ENCODE data around the gene UTP3.
"Not testable (repeated sequence)": the region's sequence is repeated elsewhere in the genome, so short reads cannot be mapped to it uniquely, and the experiment has no call there.

Gene UTP3

DNA sequence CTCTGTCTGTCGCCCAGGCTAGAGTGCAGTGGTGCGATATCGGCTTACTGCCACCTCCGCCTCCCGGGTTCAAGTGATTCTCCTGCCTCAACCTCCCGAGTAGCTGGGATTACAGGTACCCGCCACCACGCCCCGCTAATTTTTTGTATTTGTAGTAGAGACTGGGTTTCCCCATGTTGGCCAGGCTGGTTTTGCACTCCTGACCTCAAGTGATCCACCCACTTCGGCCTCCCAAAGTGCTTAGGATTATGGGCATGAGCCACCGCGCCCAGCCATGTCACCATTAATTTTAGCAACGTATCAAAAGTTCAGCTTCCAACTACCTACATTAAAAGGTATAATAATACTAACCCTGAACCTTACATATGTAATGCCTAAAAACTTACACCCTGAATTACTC, 940 bp upstream of the UTP3 start:
- DNase-seq, result no peak

DNA sequence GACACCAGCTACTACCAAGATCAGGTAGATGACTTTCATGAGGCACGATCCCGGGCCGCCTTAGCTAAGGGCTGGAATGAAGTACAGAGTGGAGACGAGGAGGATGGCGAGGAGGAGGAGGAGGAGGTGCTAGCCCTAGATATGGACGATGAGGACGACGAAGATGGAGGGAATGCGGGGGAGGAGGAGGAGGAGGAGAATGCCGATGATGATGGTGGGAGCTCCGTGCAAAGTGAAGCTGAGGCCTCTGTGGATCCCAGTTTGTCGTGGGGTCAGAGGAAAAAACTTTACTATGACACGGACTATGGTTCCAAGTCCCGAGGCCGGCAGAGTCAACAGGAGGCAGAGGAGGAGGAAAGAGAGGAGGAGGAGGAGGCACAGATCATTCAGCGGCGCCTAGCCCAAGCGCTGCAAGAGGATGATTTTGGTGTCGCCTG, 481 bp downstream of the UTP3 start:
- DNase-seq, result no peak

DNA sequence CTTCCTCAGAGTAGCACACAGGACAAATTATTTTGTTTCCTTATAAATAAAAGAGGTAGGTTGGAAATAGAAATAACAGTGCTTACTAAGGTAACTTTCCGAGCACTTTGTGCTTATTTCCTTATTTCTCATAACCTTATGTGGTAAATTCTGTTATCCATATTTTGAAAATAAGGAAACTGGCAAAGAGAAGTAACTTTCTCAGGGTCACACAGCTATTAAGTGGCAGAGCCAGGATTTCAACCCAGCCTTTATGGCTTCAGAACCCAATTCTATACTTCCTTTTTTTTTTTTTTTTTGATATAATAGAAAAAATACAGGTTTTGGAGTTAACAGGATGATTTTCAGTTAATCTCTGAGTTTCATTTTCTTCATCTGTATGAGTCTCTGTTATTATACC, 3.3 kb downstream of the UTP3 start:
- peak; percentile 81 for DNase-seq

DNA sequence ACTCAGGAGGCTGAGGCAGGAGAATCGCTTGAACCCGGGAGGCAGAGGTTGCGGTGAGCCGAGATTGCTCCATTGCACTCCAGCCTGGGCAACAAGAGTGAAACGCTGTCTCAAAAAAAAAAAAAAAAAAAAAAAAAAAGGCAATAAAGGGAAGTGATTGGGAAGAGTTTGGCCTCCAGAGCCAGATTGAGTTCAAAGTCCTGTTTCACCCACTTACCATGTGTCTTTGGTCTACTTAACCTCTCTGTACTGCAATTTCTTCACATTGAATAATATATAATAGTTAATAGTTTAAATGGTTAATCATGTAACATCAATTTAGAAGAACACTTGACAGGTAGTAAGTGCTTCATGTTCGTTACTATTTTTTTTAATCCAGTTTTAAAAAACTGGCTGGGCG, 6.3 kb downstream of the UTP3 start:
- not testable (repeated sequence) for DNase-seq

DNA sequence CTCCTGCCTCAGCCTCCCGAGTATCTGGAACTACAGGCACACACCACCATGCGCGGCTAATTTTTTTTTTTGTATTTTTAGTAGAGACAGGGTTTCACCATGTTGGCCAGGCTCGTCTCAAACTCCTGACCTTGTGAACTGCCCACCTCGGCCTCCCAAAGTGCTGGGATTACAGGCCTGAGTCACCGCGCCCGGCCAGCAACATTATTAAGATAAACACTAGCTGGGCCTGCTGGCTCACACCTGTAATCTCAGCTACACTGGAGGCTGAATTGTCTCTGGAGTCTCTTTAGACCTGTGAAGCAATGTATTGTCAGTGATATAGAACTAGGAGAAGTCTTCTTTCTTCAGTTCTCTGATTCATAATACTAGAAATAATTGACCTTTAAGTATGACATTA, 10.1 kb downstream of the UTP3 start:
- not testable (repeated sequence) for DNase-seq

DNA sequence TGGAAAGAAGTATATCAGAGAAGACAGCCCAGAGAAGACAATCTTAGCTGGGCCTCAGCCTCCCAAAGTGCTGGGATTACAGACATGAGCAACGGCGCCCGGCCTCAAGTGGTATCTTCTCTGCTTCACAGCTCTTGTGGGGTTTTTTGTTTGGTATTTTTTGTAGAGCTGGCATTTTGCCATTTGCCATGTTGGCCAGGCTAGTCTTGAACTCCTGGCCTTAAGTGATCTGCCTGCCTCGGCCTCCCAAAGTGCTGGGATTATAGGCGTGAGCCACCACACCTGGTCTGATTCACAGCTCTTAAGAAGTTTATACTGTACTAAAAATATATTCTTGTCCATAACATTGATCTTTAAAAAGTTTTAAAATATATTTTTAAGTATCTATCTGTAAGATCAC, 12.4 kb downstream of the UTP3 start:
- DNase-seq, result no peak

DNA sequence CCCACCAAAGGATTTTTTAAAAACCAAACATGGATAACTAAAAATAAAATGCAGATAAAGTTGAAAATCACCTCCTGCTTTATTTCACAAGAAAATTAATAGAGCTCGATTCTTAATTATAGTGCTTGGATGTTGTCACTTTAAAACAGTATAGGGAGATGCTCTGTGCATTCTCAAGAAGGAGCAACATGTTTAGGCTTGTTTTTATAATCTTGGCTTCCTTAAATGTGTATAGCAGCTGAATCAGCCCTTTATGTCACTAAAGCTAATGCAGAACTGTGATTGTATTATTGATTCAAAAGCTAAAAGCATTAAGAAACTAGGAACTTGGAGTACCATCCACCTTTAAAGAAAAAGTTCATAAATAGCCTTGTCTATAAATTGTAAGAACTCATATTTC, 12.9 kb downstream of the UTP3 start:
- no peak for DNase-seq

DNA sequence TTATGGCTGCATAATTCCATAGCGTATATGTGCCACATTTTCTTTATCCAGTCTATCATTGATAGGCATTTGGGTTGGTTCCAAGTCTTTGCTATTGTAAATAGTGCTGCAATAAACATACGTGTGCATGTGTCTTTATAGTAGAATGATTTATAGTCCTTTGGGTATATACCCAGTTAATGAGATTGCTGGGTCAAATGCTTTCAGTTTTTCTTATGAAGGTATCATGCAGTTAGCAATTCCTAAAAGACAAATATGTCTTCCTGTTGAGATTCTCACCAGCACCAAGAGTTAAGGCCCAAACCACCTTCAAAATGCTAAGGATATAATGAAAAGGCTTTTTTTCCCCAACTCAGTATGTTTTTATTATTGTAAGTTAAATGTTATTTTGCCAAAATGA, 14.3 kb downstream of the UTP3 start:
- DNase-seq, result not testable (repeated sequence)

DNA sequence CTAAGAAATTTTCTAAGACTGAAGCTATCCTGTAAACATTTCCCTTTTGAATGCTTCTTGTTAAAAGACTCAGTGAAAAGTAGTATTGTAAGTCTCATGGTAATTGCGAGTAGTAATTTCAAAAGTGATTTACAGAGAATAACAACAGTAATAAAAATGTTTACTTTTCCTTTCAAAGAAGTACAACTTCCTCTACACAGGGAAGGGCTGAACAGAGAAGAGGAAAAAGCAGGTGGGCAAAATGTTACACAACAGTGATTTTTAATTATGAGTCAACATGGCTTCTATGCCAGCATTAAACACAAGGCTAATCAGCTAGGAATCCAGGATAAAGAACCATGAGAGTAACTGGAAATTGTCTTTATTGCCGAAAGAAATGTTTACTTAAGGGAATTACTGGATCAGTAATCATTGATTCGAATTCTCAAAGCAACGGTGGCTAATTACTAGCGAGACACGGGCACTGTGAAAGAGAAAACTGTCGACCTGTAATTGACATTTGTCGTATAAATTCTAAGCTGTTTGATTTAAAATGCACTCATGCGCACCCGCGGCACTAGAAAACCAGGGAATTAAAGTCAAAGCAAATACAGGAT, 15.4 kb downstream of the UTP3 start:
- peak; percentile 26 for DNase-seq

DNA sequence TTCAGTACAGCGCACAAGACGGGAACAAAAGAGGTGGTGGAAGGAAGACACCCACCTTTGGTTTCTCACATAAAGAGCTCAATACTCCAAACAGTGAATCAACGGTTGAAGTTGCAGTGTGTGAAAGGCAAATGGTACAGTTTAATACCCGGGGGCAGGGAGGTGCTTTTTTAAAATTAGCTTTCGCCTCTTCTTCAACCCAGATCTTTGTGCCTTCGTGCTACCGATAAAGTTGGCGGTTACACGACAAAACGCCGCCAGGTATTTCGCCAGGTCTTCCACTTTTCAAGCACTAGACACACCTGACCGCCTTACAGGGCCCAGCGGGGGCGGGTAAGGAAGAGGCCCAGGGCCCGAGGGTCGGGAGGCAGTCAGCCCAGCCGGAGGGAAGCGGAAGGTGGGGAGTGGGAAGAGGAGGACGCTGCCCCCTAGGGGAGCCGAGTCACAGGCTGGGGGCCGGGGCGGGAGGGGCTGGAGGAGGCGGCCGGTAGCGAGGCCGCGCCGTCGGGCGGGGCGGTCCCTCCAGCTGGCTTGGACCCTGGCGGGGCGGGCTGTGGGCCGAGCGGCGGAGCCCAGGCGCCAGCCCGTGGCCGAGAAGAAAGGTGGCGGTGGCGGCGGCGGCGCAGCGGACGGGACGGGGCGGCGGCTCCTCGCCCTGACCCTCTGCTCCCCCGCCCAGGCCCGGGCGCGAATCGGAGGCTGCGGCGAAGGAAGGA, 16.0 kb downstream of the UTP3 start:
- DNase-seq, result peak; percentile 73

DNA sequence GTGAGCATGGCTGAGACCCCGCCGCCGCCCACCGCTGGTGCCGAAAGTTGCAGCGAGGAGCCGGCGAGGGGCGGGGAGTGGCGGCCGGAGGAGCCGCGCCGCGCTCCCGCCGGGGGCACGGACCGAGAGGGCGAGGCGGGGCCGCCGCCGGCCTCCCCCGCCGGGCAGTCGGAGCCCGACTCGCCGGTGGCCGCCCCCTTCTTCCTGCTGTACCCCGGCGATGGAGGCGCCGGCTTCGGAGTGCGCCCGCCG, 16.5 kb downstream of the UTP3 start:
- DNase-seq, result no peak

DNA sequence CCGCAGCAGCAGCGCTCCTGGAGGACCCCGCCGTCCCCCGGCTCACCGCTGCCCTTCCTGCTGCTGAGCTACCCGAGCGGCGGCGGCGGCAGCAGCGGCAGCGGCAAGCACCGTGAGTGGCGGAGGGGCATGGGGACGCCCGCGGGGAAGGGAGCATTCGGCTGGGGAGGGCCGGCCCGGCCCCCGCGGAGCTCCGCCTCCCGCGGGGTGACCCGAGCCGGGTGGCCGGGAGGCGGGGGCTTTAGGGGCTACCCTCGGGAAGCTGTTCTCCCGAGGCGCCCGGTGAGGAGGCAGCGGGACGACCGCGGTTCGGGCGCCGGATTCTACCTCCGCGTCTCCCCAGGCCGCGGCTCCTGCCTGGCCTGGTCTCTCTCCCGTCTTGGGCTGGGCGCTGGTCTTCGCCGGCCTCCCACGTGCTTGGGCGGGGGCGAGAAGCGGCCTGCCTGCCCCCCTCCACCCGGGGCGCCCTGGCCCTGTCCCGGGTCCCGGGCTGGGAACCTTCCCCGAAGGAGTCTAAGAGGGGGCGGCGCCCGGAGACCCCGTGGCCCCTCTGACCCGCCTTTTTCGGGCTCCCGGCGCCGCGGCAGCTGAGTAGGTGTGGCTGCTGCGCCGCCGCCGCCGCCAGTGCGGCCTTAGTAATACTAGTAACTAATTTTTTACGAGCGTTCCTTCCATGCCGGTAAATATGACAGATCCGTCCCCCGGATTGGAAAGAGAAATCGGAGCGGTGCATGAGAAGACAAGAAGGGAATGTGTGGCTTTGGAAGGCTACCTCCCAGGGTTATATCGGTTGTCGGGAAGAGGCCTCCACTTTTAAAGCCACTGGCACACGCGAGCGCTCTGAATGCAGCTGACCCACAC, 17.1 kb downstream of the UTP3 start:
- DNase-seq, result peak; percentile 84

DNA sequence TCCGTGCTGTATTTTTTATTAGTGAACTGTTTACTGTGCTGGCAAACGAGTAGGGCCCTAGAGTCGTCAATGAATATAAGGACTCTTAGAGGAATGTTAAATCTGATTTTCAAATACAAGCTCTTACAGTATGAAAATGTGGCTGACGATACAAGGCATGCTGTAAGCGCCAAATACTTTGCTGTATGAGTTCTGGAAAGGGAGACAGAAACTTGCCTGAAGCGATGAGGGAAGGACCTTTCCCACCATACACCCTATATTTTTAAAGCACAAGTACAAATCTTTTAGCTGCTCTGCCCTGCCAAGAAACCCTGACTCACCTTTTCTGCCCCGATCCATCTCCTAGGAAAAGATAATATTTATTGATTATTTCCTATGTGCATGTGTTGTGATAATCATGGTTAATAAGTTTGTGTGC, 17.7 kb downstream of the UTP3 start:
- no peak for DNase-seq

DNA sequence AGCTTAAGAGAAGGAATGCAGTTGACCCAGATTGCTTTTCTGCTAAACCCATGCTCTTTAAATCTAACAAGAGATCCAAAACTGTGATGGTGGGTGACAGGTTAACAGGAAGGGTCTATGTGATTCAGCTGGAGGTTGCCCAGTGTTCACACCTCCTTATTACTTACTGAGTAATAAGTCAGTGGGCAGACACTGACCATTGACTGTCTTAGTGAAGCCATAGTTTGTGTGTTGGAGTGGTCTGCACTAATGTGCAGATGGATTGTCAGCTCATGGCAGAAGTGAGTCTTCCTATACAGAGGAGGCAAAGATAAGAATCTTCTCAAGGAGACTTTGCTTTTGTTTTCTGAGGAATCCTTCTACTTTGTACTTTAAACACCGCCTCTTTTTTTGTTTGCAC, 18.2 kb downstream of the UTP3 start:
- peak; percentile 28 for DNase-seq

DNA sequence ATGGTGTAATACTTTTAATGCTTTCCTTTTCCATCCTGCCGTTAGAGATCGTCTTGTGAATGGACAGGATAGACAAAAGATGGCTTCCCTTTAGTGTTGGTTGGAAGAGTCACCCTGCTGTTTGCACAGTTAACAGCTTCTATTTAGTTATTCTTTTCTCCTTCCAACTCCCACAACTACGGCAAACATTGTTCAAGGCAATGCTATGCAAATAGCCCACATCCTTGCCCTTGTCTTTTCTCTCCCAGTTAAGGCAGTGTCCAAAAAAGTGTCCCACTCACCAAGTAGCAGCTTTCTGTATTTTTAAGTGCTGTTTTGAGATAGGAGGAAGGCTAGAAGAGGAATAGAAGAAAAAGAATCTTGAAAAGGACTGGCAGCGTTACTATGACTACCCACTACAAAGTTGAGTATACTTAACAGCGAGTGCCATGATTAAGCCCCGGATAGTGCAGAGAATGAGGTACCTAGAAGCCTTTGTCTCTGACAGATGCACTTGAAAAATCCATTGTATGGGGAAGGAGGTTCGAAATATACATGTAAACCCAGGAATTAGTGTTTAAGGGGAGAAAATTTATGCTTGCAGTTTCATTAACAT, 21.4 kb downstream of the UTP3 start:
- no peak for DNase-seq

DNA sequence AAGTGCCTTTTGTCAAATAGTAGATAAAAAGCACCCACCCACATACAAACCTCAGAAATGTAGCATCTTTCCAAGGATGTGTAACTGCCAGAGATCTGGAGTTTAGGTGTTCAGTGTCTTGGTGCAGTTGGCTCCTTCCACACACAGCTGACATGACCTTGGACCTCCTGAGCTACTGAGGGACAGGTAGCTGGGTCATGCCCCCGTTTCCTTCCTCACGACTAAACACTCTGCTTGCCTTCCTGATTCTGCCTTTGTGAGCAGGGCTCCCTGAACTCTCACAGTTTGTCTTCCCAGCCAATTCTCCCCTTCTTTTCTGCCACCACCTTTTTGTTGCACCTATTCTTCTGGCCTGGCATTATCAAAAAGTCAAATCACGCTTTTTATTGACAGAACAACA, 23.3 kb downstream of the UTP3 start:
- no peak for DNase-seq

DNA sequence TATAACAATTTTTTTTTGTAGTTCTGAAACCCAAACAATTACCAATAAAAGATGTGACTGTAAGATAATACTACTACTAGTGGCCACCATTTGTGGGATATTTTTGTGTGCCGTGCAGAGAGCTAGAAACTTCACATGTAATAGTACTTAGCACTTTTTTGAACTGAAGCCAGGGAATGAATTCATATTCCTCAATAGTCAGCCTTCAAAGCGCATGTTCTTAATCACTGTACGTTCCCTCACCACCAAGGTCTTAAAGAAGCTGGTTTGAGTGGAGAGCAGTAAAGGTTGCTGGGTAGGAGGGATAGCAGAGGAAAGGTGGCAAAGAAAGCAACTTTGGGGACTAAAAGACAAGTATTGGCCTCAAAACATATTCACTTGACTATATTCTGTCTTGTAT, 23.8 kb downstream of the UTP3 start:
- DNase-seq, result no peak

DNA sequence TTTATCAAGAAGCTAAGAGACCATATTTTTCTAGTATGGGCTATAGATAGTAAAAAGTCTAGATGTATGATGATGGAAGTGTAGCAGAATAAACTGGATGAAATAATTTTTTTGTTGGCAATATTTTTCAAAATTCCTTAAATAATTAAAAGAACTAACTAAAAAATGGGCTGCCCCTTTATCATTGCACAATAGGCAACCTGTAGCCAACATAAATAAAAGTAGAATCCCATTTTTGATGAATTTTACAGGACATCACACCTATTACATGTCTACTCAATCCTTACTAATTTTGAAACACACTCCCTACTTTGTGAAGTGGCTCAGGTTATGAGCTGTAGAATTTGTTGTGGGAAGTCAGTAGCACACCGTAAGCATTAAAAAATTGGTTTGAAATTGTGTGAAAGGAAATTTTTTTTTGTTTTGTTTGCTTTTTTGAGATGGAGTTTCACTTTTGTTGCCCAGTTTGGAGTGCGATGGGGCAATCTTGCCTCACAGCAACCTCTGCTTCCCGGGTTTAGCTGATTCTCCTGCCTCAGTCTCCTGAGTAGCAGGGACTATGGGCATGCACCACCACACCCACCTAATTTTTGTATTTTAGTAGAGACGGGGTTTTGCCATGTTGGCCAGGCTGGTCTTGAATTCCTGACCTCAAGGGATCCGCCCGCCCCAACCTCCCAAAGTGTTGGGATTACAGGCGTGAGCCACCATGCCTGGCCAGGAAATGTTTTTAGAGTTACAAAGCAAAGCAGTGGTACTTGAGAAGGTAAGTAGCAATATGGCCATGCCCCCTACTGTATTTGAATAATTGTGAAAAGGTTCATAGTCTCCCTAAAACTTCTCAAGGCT, 24.5 kb downstream of the UTP3 start:
- DNase-seq, result peak; percentile 73

DNA sequence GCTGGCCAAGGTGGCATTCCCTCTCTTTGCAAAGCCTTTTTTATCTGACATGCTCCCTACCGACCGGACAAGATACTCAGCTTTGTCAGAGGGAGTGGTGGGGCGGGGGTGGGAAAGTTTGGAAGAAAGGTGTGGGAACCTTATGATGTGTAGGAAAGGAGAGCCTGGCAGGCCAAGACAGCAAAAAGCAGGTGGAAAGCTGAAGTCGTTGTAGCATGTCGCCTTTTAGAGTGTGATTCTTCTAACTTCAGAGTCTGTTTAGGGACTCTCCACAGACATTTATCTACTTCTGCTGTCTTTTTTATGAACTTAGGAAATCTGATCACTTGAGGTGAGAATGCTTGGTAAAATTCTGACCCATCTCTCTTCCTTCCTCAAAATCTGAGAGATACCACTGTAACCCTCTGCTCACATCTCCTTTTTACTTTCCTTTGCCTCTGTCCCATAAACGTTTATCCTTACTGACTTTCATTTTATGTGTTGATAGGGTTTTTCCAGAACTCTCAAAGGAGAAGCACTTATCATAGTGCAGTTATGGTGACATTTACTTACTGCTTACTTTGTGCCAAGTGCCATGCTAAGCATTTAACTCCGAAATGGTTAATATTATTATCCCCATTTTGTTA, 25.2 kb downstream of the UTP3 start:
- DNase-seq, result peak; percentile 92

DNA sequence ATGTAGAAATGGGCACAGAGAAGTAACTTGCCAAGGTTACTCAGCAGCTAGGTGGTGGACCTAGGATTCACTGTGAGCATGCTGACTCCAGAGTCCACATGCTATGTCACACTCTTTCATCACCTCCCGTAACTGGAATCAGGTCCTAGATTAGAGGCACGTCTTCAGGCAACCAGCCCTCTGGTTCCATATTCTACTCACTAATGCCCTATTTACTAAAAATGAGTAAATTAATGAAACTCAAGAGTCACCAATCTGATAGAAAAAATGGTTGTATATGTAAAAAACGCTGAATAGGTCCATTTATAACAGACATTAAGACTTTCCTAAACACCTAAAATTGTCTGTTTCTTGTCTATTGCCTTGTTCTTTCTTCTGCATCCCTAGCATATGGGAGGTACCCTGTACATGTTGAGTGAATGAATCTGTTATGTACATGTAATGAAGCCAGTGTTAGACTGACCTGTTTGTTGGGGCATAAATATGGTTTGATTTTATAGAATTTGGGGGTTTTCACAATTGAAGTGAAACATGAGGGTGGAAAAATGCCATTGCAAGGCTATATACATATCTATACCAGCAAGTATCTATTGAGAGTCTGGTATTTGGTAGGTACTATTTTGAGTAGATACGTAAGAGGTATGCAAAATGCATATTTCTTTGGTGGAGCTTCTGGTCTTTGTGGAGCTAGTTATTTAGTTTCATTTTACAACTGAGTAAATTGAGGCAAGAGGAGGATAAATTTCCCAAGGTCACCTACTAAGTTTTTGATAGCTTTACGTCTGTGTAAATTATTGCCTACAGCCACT, 26.0 kb downstream of the UTP3 start:
- DNase-seq, result peak; percentile 82

DNA sequence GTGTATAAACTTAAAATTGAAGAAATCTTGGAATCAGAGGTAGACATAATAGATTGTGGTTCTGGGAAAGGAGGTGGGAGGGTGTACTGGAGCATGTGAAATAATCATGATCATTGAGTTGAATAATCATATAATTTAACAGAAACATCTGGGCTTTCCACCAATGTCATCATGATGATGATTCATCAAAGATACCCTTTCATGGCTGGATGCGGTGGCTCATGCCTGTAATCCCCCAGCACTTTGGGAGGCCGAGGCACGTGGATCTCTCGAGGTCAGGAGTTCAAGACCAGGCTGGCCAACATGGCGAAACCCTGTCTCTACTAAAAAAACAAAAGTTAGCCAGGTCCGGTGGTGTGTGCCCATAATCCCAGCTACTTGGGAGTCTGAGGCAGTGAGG, 26.8 kb downstream of the UTP3 start:
- DNase-seq, result peak; percentile 95

Data from inflammatory macrophage treated with lipopolysaccharide for 4 hours (primary cell).